ENCODE results near the gene EPHA10.
"Not testable (repeated sequence)": the region's sequence is repeated elsewhere in the genome, so short reads cannot be mapped to it uniquely, and the experiment has no call there.

EPHA10 gene

DNA sequence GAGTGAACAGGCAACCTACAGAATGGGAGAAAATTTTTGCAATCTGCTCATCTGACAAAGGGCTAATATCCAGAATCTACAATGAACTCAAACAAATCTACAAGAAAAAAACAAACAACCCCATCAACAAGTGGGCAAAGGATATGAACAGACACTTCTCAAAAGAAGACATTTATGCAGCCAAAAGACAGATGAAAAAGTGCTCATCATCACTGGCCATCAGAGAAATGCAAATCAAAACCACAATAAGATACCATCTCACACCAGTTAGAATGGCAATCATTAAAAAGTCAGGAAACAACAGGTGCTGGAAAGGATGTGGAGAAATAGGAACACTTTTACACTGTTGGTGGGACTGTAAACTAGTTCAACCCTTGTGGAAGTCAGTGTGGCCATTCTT lies 6.5 kb upstream of the EPHA10 start:
- DNase-seq (ENCODE audit: low spot score): not testable (repeated sequence)

DNA sequence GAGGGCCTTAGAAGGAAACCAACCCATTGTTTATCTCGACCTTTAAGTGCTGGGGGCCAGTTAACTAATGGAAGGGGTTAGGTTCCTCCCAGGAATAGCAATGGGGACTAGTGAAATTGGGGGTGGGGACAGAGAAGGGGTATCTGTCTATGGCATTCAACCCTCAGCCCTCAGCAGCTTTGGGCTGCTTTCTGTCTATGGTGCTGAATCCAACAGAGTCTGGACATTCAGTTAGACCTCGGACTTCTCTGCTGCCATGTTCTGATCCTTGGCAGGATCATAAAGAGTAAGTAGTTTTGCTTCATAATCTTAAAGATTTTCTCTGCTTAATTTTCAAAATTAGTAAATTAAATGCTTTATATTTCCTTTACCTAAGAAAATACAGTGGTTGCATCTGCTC lies 2.6 kb upstream of the EPHA10 start:
- DNase-seq (ENCODE audit: low spot score): no peak

DNA sequence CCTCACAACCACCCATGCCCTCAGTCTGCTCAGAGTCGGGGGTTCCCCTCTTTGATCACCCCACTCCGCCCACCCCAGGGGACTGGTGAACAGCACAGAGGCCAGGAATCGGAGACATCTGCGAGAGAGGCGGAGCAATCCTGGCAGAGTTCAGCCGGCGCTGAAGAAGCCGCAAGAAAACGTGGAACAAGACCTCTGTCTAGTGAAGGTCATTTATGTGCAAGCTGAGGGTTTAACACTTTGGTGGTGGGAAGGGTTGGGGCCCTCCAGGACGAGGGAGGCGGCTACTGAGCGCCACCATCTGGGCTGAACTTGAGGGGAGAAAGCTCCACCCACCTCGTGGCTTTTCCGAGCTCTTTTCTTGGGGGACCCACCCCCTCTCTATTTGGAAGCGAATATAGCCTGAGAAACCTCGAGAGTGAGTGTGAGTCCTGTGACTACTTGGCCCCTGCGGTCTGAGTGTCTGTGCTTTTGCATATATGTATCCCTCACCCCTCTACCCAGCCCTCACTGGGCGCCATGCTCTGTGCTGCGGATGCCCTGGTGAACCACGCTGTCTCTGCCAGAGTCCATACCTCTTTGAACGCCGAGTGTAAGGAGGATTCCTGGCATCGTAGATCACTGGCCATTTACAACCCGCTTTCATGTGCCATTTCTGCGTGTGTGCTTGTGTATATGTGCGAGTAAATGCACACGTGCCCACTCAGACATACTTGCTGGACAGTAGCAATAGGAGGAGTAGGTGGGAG lies 1.2 kb upstream of the EPHA10 start:
- no peak for DNase-seq (ENCODE audit: low spot score)

DNA sequence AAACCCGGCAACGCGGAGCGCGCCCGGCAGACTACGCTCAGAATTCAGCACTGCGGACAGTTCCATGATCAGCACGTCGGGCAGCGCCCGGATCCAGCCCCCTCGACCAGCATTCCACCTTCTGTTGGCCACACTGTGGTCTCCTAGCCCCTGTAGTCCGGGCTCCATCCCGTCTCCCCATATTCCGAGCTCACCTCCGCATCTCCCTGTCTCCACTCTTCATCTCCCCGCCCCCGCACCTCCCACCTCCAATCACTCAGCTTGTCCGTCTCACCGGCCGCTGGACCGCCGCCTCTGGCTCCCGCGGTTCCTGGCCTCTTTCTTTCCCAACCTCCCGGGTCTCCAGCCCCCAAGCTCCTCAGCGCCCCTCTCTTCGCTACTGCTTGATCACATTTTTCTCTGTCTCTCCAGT lies 500 bp downstream of the EPHA10 start:
- DNase-seq (ENCODE audit: low spot score): no peak

DNA sequence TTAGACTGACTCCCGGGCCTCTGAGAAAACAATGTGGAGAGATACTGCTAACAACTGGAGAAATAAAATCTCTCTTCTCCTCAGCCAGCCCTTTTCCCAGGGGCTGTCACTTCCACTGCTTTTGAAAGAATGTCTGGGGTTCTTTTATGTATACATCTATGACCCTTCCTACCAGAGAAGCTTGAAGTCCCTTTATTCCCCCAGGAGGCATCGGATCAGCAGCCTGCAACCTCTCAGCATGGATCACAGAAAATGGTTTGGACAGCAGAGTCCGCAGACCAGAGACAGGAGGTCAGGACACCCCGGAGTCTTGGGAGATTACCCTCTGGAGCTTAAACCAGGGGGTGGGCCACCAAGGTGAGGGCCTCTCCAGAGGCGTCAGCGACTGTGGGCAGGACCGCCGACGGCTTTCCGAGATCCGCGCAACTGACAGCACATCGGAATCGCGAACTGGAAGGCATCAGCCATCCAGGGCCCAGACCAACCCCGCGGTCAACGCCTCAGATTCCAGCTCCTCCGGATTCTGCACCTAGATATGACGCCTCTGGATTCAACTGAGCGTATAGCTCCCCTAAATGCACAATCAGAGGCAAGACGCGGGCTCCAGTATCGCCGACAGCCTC lies 1.0 kb downstream of the EPHA10 start:
- DNase-seq (ENCODE audit: low spot score): no peak

DNA sequence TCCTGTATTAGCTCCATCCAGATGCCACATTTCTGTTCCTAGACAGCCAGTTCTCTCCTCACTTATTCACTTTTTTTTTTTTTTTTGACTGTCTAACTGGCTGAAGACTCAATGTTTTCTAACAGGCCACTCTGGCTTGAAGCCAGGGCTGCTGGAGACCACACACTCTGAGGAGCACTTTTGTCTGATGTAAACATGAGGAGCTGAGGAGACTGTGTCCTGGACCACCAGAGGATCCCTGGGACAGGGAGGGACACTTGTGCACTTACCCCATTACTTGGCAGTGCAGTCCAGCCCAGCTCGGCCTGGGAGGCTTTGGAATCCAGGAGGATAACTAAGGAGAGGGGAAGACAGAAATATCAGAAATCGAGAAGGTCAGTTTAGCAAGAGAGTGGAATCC lies 2.4 kb downstream of the EPHA10 start:
- DNase-seq (ENCODE audit: low spot score): no peak

DNA sequence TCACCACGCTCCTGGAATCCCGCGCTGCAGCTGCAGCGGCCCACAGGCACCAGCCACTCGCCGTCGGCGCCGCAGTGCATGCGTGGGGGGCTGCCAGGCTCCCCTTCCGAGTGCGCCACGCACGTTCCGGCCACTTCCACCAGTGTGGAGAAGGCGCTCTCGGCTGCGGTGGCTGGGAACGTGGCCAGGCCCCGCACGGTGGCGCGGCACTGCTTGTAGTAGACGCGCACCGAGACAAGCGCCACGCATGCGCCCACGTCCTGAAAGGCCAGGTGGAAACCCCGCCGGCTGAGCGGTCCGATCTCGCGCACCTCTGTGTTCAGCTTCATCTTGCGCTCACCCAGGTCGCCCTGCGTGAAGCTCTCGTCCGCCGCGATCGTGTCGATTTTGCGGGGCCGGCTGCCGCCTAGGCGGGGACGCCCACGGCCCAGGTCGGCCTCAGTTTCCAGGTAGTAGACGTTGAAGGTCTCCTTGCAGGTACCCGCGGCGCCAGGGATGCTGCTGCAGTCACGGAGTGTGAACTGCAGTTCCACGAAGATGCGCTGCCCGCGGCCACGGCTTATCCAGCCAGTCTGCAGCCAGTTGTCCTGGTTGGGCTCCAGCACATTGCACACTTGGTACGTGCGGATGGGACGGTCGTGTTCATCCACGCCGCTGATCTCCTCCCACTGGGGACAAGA lies 3.4 kb downstream of the EPHA10 start:
- DNase-seq (ENCODE audit: low spot score): no peak

DNA sequence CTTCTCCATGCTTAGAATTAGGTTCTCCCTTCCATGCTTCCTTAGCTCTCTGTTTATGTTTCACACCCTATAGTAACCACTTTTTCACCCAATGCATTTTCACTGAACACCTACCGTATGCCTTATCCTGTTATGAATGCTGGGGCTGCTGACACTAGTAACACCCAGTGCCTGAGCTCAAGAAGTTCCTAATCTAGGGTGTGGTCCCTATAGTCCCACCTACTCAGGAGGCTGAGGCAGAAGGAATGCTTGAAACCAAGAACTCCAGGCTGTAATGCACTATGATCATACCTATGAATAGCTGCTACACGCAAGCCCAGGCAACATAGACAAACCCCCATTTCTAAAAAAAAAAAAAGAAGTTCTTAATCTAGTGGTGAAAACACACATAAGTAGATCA lies 5.5 kb downstream of the EPHA10 start:
- DNase-seq (ENCODE audit: low spot score): no peak

DNA sequence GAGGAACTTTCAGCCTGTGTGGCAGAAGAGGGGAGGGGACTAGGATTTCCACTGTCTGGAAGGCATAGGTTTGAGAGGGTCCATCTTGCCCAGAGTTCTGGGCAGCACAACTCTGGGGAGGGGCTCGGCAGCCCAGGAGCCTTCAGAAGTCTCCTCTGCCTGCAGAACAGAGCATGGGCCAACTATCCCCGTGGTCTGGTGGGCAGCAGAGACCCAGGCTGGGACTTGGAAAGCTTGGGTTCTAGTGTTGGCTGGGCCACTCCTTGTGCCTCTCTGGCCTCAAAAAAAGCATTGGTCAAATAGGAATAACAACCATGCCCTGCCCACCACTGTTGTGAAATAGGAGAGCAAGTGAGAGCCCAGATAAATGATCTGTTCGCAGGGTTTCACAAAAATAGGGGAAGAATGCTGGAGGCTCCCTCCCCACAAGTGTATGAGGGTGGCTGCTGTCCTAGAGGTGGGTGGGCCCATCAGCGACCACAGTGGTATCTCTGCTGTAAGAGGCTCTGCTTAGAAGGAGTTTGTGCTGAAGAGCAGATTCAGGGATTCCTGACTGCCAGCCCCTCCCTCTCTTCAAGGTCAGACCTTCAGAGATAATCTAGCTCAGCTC lies 8.9 kb downstream of the EPHA10 start:
- DNase-seq (ENCODE audit: low spot score): no peak

DNA sequence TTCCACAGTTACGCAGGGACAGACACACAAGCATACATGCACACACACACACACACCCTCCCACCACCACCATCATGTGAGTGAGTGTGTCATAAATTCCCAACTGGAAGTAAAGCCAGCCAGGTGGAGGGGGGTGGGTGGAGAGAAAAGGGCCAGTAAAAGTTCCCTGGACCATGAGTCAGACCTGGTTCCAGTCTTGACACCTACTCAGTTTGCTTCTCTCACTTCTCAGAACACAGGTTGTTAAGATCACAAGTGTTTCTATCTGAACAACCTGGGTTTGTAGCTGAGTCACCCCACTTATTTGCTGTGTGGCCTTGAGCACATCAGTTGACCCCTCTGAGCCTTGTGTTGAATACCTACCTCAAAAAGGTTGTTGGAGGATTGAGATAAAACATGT lies 9.6 kb downstream of the EPHA10 start:
- DNase-seq (ENCODE audit: low spot score): no peak

DNA sequence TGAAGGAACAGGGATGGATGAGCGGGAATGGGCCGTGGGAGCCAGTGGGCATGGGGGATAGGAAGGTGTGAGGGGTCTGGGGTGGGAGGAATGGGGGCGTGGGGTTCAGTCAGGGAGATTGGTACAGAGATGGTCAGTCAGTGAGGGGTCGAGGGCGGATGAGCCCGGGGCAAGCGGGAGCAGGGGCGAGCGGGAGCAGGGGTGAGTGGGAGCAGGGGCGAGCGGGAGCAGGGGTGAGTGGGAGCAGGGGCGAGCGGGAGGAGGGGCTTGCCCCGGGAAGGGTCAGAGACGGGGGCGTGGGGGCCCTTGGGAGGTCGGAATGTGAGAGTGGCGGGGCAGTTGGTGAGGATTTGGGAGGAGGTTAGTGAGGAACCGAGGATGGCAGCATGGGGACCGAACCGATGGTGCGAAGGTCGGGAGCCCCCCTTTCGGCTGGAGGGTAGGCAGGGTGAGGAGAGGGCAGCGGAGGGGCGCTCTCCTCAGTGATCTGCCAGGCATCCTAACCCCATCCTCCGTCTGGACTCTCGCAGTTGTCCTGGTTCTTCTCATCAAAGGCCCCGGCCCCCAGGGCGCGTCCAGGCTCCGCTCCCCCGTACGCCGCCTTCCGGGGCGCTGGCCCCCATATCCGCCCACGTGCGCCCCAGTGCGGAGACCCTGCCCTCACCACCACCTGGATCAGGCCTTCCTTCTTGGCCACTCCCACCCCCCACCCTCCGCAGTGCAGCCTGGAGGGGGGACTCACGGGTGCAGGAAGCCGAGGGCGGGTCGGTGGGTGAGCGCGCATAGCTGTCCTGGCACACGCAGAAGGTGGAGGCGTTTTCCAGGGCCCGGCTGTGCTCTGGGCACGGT lies 11.2 kb downstream of the EPHA10 start:
- no peak for DNase-seq (ENCODE audit: low spot score)

DNA sequence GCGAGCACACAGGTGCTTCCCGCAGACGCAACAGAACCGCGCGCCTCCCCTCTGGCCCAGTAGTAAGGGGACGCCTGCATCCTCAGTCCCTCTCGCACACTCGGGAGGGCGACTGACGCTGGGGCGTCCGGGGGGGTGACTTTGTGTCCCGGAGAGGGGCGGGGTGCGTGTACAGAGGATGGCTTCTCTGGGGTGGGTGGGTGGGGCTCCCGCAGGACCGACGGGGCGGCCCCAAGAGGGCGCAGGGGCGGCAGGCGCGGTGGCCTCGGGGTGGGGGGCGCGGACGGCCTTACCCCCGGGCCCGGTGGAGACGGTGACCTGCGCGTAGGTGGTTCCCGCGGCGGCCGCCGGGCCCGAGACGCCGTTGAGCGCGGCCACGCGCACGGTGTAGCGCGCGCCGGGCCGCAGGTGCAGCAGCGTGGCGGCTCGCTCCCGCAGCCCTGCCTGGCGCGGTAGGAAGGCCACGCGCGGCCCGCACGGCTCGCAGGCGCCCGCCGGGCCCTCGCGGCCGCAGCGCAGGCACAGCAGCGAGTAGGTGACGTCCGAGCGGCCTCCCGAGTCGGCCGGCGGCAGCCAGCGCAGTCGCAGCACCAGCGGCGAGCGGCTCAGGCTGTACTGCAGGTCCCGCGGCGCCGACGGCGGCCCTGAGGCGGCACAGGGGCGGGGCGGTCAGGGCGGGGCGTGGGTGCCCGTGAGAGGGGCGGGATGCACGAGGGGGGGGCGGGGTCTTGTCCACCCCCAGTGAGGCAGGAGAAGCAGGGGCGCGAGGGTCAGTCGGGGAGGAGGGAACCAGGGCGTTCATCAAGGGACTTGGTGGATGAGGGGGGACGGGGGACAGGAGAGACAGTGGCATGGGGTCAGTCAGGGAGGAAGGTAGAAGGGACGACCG lies 12.1 kb downstream of the EPHA10 start:
- no peak for DNase-seq (ENCODE audit: low spot score)

DNA sequence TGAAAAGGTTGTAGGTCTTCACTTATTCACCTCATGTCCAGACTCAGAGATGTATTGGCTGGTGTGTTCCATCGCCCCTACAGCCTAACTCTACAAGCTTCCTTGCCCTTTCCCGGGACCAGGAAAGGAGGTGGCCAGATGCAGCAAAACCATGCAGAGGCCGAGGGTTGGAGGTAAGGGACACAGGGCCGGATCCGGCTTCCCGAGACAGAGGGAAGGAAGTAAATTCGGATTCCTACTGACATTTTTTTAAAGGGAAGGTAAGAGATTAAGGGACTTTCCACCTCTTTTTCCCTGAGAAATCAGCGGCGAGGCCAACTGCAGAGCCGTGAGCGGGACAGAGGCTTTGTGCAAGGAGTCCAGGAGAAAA lies 12.7 kb downstream of the EPHA10 start:
- no peak for DNase-seq (ENCODE audit: low spot score)

DNA sequence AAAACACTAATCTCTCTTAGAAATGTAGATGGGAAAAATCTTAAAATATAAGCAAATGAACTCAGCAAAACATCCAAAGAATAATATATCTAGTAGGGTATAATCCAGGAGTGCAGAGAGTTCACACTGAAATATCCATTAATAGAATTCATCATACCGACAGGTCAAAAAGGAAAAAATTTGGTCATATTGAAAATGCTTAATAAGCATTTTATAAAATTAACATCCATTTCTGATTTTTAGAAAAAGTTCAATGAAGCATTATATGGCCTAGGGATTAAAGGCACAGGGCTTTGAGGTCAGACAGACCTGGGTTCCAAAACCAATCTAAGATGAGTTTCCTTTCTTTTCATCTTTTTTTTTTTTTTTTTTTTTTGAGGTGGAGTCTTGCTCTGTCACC lies 16.4 kb downstream of the EPHA10 start:
- DNase-seq (ENCODE audit: low spot score): no peak

DNA sequence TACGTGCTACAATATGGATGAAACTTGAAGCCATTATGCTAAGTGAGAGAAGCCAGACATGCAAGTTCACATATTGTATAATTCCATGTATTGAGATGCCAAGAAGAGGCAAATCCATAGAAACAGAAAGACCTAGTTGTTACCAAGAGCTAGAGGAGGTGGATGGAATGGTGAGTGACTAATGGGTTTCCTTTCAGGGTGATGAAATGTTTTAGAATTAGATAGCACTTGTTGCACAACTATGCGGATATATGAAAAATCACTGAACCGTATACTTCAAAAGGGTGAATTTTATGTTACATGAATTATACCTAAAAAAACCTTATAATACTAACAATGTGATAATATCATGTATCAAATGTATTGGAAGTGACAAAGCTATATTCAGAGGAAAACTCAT lies 18.1 kb downstream of the EPHA10 start:
- DNase-seq (ENCODE audit: low spot score): no peak

DNA sequence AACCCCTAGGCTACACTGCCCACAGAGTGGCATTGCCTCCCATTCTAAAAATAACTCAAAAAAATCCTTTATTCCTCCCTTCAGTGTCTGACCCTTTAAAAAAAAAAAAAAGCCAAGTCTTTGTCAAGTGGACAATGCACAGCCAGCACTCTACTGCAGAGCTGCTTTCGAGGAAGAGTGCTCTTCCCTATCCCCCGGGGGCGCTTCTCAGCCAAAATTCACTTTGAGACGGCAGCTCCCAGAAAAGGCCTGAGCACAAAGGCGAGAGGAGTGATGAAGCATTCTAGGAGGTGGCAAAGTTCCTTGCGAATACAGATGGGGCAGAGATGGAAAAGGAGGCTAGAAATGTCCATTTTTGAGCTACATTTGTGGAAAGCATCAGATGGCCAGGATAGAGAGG lies 23.3 kb downstream of the EPHA10 start:
- DNase-seq (ENCODE audit: low spot score): no peak

DNA sequence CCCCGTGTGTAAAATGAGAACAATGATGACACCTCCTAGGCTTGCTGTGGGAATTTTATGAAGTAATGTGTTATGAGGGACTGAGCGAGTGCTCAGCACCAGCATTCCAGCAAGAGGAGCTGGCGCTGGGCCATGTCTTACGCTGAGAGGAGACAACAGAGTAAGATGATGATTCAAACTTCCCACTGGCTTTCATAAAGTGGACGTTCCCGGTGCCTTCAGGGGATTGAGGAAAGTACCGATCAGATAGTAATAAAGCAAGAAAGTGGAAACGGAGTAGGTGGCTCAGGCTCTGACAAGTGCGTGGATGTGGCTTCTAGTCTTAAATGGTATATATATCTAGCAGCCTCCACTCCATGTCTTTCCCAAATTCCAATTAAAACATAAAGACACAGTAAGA lies 23.8 kb downstream of the EPHA10 start:
- no peak for DNase-seq (ENCODE audit: low spot score)

DNA sequence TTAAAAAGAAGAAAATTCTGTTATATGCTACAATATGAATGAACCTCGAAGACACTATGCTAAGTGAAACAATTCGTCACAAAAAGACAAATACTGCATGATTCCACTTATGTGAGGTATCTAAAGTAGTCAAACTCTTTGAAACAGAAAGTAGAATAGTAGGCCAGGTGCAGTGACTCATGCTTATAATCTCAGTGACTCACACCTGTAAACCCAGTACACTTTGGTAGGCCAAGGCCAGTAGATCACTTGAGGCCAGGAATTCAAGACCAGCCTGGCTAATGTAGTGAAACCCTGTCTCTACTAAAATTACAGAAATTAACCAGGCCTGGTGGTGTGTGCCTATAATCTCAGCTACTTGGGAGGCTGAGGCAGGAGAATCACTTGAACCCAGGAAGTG lies 25.7 kb downstream of the EPHA10 start:
- no peak for DNase-seq (ENCODE audit: low spot score)

DNA sequence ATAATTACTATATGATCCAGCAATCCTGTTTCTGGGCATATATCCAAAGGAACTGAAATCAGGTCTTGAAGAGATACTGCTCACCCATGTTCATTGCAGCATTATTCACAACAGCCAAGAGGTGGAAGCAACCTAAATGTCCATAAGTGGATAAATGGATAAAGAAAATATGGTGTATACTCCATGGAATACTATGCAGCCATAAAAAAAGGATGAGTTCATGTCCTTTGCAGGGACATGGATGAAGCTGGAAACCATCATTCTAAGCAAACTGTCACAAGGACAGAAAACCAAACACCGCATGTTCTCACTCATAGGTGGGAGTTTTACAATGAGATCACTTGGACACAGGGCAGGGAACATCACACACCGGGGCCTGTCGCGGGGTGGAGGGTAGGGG lies 26.3 kb downstream of the EPHA10 start:
- not testable (repeated sequence) for DNase-seq (ENCODE audit: low spot score)

DNA sequence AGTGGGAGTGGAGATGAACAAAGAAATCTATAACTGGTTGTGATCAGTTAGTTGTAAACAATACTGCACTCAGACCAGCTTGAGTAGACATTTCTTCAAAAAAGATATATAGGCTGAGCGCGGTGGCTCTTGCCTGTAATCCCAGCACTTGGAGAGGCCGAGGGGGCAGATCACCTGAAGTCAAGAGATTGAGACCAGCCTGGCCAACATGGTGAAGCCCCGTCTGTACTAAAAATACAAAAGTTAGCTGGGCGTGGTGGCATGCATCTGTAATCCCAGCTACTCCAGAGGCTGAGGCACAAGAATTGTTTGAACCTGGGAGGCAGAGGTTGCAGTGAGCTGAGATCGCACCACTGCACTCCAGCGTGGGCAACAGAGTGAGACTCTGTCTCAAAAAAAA lies 26.9 kb downstream of the EPHA10 start:
- DNase-seq (ENCODE audit: low spot score): not testable (repeated sequence)
